Measurements from ENCODE around the gene PLPPR4.
A peak's percentile ranks its signal among the peaks of the same experiment; 100 is the strongest.
"Not testable (repeated sequence)": the region's sequence is repeated elsewhere in the genome, so short reads cannot be mapped to it uniquely, and the experiment has no call there.

PLPPR4 gene

DNA sequence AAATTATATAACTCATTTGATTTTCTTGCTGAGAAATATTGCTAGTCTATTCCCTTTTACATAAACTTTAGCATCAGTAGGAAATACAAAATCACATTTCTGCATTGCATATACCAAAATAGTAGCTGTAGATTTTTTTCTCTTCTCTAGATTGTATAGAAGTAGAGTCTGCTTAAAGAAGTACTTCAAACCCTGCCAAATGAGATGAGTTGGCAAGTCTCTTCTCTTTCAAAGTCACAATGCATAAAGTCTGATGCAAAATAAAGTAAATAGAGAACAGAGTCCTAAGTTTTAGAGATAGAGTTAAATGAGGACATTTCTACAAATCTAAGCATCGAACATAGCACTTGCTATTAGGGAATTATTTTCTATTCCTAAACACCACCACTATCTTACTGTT, 6.4 kb downstream of the PLPPR4 start:
- DNase-seq, result no peak

DNA sequence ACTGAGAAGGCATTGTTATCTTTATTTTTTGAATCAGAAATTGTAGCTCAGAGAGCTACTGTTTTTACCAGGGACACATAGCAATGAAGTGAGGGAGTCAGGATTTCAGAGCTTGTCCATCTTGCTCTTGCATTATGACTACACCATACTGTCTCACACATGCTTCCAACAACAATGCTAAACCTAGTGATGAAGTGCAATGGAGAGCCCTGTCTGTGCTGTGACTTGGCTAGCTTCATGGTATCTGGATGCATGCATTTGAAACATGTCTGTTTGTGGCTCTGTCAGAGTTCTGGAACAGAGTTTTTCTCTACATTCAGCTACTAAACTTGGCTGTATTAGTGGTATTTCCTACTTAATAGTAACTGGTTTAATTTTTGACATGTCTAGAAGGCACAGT, 7.0 kb downstream of the PLPPR4 start:
- no peak for DNase-seq

DNA sequence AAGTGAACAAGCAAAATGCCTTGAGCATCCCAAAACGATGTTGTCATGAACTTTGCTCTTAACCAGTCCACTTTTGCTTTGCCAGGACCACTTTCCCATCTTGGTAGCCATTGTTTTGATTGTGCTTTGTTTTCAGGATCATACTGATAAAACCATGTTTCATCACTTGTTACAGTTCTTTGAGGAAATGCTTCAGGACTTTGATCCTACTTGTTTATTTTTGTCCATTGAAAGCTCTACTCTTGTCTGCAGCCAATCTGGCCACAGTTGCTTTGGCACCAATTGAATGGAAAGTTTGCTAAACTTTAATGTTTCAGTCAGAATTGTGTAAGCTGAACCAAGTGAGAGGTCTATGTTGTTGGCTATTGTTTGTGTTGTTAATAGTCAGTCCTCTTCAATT, 12.8 kb downstream of the PLPPR4 start:
- DNase-seq, result no peak

DNA sequence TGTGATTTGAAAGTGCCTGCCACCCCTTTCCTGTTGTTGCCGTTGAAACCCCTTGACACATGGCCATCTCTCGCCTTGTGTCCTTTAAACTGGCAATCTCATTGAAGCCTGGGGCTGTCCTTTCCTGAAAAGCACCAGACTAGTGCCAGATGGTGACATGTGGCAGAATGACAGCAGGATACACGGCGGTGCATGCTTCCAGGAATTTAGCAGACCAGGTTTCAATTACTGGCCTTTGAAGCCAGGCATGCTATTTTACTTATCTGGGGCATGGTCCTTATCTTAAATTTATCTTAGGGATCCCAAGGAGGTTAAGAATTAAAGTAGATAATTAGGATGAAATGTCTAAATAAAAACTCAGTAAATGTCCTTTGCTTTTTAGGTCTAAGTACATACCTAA, 15.2 kb downstream of the PLPPR4 start:
- DNase-seq, result peak; percentile 63

DNA sequence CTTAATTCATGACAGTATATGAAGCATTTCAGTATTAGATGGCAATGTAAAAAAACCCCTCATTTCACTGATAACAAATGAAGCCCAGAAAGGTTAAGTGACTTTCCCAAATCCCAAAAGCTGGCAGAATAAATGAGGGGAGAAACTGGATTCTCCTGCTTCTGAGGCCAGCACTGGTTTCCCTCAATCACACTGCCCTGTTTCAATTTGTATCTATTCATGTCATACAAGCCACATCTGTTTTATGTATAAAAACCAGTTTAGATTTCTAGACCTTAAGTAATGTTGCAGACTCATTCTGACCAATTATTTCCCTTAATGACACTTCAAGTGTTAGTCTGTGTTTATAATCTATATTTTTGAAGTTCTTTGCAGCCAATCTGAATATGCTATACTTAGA, 16.8 kb downstream of the PLPPR4 start:
- no peak for DNase-seq

DNA sequence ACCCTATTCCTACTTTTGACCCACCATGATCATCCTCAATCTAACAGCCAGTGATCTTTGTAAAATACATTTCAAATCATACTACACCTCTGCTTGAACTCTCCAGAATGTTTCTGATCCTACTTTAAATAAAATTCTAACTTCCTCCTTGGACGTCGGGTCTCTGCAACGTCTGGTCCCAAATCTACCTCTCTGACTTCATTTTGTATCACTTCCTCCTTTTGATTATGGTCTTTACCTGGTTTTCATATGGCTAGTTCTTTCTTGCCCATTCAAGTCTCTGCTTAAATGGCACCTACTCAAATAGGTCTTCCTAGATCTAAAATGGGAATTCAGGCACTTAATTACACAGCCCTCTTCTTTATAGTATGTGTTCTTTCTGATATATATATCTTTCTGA, 18.2 kb downstream of the PLPPR4 start:
- DNase-seq, result no peak

DNA sequence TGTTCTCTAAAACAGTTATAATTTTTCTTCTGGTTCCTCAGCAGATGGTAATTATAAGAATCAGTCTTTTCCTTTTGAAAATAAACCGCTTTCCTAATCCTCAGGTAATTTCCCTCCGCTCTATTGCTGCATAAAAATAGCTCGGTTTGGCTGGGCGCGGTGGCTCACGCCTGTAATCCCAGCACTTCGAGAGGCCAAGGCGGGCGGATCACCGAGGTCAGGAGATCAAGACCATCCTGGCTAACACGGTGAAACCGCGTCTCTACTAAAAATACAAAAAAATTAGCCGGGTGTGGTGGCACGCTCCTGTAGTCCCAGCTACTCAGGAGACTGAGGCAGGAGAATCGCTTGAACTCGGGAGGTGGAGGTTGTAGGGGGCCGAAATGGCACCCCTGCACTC, 19.2 kb downstream of the PLPPR4 start:
- not testable (repeated sequence) for DNase-seq

DNA sequence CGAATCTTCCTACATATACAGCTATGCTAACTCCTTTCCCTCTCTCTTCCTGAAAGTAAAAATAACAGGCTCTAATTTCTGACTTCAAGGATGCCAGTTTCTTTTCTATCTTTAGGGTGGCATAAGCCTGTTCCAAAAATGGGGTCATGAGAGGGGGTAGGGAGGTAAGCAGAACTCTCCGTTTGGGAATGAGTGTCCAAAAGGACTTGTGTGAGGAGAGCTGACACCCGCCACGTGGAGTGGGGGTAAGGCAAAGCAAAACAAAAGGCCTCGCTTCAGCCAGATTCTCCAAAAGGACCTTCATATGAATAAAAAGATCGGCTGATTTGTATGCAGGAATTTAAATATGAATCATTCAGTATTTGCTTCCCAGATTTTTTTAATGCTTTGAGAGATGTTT, 28.6 kb downstream of the PLPPR4 start:
- DNase-seq, result no peak

DNA sequence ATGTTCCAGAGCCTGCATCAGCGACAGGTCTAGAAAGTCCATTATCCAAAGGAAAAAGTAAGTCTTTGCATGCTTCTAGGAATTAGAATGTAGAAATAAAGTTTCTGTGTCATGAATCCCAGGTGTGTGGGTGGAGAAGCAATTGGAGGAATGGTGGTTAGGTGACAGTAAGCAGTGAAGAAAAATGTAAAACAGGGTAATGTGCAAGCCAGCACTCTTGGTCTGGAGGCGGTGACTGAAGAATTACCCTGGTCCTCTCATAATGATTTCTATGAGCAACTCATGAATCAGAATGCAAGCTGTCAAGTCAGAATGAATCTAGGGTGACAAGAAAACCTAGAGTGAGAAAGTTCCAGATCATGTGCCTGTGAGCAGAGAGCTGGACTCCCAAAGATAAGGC, 33.6 kb downstream of the PLPPR4 start:
- no peak for DNase-seq

DNA sequence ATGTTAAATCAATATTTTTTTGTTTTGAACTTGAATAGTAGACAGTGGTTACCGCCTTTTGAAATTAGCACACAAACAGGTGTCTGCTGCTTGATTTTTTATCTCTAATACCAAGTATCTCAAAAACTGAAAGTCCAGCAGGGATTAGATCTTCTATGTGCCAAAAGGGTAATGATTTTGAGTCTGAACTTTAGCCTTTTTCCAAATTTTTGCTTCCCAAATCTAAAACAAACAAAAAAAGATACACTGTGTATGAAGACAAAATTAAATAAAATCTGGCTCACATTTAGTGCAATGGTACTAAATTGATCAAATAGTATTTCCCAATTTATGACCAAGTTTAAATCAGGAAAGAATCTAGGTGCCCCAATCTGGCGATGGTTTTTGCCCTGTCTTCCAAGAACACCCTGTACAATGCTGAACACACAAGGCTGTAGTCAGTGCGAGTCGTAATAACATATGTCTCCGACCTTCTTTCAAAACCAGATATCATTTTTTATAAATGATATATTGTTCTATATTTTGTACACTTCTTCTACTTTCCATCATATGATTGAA, 40.5 kb downstream of the PLPPR4 start:
- DNase-seq, result no peak

DNA sequence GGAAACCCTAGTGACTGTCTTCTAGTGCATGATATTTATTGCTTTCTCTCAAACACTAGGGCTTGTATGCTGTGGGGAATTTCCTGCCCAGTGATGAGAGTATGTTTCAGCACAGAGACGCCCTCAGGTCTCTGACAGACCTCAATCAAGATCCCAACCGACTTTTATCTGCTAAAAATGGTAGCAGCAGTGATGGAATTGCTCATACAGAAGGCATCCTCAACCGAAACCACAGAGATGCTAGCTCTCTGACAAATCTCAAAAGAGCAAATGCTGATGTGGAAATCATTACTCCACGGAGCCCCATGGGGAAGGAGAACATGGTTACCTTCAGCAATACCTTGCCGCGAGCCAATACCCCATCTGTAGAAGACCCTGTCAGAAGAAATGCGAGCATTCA, 41.3 kb downstream of the PLPPR4 start:
- DNase-seq, result no peak

DNA sequence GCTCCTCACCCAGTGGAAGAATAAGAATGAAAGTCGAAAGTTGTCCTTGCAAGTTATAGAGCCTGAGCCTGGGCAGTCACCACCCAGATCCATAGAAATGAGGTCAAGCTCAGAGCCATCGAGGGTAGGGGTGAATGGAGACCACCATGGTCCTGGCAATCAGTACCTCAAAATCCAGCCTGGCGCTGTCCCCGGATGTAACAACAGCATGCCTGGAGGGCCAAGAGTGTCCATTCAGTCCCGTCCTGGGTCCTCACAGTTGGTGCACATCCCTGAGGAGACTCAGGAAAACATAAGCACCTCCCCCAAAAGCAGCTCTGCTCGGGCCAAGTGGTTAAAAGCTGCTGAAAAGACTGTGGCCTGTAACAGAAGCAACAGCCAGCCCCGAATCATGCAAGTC, 41.8 kb downstream of the PLPPR4 start:
- DNase-seq, result no peak

DNA sequence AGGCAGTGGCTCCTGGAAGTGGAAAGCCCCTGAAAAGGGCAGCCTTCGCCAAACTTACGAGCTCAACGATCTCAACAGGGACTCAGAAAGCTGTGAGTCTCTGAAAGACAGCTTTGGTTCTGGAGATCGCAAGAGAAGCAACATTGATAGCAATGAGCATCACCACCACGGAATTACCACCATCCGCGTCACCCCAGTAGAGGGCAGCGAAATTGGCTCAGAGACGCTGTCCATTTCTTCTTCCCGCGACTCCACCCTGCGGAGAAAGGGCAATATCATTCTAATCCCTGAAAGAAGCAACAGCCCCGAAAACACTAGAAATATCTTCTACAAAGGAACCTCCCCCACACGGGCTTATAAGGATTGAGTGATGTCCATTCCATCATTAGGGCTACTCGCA, 42.4 kb downstream of the PLPPR4 start:
- DNase-seq, result no peak

DNA sequence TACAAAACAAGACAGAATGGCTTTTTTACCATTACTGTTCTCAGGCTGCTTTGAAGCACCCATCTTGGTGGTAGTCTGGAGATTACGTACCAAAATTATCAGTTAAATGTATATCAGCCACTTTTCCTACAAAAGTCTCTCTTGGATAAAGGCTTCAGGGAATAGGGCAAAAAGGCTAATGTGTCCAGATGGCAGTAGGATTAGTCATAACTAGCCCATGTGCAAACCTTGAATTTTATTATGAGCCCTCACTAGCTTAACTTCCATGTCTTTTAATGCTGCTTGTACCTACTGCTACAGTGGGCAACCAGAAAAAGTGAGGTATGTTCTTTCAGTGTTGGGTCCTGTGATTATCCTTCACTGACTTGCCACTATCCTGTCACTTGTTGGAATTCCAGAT, 51.0 kb downstream of the PLPPR4 start:
- no peak for DNase-seq

DNA sequence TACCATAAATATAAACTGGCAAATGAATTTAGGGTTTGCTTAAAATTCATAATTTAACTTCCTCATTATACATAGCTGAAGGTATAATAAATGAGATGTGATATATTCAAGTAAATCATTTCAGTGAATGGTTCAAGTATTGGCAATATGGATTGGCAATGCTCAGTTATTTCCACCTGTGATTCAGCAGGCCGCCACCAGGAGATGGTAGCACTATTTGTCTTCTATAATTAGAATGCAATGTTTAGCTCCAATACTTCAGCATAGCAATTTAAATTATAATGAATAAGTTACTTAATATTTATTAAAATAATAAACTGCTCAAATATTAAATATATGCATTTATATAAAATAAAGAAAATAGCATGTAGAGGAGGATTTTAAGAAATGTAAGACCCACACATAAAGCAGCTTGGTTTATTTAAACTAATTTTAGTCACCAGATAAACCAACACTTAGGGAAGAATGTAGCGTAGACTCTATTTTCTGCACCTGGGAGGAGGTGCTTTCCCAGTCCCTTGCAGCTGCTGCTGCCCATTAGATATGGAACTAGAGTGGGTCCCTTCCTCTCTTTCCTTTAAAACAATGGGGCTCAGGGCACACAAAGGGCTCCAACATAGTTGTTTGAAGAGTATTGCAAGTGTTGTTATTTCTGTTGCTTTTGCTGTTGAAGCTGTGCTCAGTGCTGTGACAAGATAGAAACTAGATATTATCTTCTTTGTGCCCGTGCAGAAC, 62.1 kb downstream of the PLPPR4 start:
- no peak for DNase-seq

DNA sequence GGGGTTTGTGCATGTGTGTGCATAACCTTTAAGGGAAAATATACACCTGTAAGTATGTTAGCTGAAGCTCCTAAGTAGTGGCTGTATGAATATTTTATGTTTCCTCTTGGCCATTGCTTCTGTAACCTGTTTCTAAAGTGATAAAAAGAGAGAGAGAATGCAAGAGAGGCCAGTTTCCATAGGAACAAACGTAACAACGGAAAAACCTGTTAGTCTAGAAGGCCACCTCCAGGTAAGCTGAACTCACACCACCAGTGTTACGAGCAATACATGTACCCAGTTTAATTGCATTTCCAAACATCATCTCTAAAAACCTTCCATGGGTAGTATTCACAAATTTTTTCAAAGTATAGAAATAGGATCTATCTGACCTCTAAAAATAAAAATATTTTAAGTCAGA, 63.1 kb downstream of the PLPPR4 start:
- DNase-seq, result no peak

DNA sequence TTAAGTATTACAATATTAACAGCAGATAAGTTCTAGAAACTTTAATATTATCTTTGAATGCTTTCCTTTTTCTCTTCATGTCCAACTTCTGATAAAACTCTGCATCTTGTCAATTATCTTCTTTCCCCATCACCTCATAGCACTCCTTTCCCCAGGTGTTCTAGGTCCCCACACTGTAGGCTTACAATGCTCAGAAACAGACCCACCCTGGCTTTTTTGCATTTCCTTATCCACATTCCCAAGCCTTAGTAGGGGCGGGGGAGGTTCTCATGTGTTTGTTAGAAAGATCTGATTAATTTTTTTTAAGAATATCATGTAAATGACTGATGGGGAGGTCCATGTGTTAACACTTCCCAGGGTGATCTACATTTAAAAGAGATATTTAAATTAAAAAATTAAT, 63.9 kb downstream of the PLPPR4 start:
- no peak for DNase-seq

DNA sequence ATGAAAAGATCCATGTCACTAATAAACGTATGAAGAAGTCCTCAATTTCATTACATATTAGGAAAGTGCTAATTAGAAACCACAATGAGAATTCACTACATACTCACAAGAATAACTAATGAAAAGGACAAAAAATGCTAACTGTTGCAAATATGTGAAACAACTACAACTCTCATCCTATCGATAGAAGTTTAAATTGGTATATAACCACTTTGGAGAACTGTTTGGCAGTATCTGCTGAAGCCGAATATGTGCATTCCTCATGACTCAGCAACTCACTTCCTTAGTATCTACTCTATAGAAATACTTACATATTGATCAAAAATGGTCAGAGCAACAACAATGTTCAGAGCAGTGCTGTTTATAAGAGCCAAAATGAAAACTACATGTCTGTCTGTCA, 66.8 kb downstream of the PLPPR4 start:
- DNase-seq, result no peak

DNA sequence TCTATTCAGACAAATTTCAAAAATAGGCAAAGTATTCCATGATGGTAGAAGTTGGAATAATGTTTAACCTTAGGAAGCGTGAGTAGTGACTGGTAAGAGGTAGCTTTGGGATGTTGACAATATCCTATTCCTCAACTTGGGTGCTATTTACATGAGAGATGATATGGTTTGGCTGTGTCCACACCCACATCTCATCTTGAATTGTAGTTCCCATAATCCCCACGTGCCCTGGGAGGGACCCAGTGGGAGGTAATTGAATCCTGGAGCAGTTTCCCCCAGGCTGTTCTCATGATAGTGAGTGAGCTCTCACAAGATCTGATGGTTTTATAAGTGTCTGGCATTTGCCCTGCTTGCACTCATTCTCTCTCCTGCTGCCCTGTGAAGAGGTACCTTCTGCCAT, 67.3 kb downstream of the PLPPR4 start:
- DNase-seq, result no peak

DNA sequence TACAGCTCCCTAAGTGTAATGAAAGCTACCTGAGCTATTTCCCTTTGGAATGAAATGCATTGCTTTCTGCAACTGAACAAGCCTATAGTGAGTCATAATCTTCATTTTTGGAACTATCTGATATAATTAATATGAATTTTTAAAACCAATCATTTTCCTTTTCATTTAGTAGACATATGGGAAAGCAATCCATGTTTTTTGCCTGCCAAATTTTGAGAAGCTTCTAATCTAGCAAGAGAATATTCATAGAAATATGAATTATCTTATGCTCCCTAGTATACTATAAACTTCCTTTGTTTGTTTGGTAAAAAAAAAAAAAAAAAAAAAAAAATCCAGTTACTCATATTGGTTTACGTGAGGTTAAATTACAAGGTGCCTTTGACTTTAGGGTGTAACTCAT, 68.3 kb downstream of the PLPPR4 start:
- no peak for DNase-seq

DNA sequence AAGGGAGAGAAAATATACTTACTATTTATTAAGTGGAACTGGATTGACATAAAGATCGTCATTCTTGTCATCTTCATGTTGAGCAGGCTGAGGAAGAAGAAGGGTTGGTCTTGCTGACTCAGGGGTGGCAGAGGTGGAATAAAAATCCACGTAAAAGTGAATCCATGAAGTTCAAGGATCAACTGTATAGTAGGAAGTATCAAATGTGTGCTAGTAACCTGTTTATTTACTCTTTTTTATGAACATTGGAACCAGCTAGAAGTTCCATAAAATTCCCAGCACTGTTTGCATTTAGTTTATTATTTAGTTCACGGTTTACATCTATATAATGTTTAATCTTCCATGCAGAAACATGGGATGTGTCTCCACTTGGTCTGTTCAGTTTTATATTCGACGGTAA, 70.7 kb downstream of the PLPPR4 start:
- no peak for DNase-seq

DNA sequence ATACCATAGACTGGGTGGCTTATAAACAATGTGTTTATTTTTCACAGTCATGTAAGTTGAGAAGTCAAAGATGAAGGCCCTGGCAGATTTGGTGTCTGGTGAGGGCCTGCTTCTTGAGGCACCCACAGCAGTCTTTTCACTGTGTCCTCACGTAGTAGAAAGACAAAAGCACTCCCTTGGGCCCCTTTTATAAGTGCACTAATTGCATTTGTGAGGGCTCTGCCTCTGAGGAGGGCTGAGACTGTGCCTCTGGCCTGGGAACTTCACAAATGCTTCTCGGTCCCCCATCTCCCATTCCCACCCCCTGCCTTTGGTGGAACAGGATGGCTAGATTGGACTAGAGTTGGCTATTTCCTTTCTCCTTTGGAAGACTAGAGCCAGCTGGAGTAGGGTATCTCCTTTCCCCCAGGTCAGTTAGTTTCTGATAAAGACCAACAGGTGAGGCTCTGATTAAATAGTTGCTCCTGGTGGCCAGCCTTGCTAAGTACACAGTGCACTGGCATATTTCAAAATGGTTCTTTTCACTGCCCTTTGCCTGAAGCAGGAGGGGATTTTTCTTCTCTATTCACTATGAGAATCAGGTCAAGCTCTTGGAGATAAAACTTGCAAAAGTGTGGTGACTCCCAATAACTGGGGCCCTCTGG, 82.9 kb downstream of the PLPPR4 start:
- no peak for DNase-seq

DNA sequence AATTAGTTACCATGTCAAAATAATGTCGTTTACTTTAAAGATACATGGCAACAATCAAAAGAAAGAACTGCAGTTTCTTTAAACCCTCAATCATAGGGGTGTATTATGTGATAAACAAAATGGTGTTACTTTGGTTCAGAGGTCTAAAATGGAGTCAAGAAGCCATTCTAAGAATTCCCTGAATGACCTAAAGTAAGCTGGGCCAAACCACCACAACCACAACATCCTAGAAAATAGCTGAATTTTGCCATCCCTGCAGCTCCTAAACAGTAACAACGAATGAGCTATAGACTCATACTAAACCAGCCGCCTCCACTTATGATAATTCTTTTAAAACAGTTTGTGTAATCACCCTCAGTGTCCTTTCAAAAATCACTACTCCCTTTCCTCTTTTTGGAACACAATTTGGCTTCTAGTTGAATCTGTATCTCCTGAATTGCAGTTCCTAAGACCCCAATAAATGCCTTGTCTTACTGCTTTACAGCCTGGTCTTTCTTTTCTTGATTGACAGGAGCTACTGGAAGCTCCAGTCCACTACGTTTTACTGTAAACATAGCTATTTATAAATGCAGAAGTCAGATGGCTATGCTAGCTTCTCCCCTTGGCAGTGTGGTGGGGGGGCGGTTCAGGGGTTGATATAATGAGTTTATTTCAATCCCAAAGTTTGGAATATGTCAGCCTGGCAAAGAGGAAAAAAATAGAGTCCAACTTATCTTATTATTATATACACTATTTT, 84.3 kb downstream of the PLPPR4 start:
- no peak for DNase-seq

DNA sequence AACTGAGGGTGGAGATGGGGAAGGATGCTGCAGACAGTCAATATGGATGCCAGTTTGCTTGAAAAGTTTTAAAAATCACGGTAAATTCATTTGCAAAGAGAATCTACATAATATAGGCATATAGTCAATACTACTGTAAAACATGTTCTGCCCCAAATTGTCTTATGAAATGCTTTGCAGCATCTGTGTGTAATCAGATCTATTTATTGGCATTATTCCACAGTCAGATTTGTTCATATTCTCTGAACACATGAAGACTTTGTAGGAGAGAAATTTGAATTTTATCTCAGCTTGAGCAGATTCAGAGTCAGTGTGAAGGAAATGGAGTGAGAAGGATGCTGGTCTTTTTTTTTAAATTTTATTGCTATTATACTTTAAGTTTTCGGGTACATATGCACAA, 88.5 kb downstream of the PLPPR4 start:
- DNase-seq, result no peak
